T-helper 2 cell treated with Interferon-gamma antibody and Interleukin-4, amounts not matched to agents 5 μg/mL and 100 μg/mL, for 36 hours (primary cell): ENCODE measurements around the gene RBM20.

Experiments used
- DNase-seq: peaks from one replicate; pipeline ENCODE4 v3.0.0; 2021; ENCODE audit warnings: low spot score
- H3K27ac Mint-ChIP-seq: one replicate; pipeline ENCODE4 v1.8.0; 2021; ENCODE audit warnings: mild to moderate bottlenecking, mixed read lengths
- H3K27me3 Mint-ChIP-seq: one replicate; pipeline ENCODE4 v1.8.0; 2021; ENCODE audit warnings: low read depth, mixed read lengths
- H3K36me3 Mint-ChIP-seq: one replicate; pipeline ENCODE4 v1.8.0; 2021; ENCODE audit warnings: low read depth, mixed read lengths
- H3K4me1 Mint-ChIP-seq: one replicate; pipeline ENCODE4 v1.8.0; 2021; ENCODE audit warnings: low read depth, mixed read lengths
- H3K4me3 Mint-ChIP-seq: one replicate; pipeline ENCODE4 v1.8.0; 2022; ENCODE audit warnings: mild to moderate bottlenecking, moderate library complexity, mixed read lengths
- H3K9me3 Mint-ChIP-seq: one replicate; pipeline ENCODE4 v1.8.0; 2021; ENCODE audit warnings: mixed read lengths

Gene RBM20

DNA sequence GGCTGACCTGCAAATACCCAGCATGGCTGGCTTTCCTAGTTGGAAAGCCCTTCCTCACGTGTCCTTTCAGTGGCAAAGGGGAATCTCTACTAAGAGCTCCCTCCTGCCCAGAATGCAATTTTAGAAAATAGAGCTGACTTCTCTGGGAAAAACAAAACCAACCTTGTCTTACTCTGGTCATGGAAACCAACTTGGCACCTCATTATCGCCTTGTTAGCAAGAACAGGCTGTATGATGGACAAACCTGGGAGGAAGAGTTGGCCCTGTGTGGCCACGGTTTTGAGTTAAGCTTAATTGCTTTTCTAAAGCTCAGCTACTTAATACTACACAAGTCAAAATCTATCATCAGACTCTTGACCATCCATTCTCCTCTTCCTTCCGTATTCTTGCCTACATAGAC is 133.5 kb downstream of the RBM20 start:
- Mint-ChIP-seq H3K27me3 (no peaks in the 10 kb centered on the region), H3K9me3 (peaks cover 3% of the 10 kb centered on the region), H3K4me3 (no peak overlapping the region), H3K4me1 (peaks cover 50% of the 10 kb centered on the region), H3K36me3 (no peaks in the 10 kb centered on the region), H3K27ac (no peak overlapping the region)
- no peak for DNase-seq

DNA sequence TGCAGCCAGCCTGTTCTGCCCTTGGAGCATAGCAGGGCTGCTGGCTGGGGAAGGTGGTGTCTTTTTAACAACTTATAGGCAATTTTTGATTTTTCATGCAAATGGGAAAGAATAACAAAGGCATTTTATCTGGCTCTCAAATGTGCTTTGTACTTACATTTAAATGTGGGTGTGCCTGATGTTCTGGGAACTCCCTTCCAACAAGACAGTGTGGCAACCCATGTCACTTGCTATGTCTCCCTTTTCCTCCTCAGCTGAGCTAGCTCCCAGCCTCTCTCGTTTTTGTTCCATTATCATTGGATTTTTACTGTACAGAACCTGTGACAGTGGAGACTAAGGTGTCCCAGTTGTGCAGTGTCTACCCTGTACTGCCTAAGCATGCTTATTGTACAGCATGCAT is 134.1 kb downstream of the RBM20 start:
- Mint-ChIP-seq H3K27me3 (no peaks in the 10 kb centered on the region), H3K9me3 (peaks cover 7% of the 10 kb centered on the region), H3K27ac (no peak overlapping the region), H3K4me1 (peaks cover 50% of the 10 kb centered on the region), H3K36me3 (peaks cover under 1% of the 10 kb centered on the region), H3K4me3 (no peak overlapping the region)
- DNase-seq: no peak

DNA sequence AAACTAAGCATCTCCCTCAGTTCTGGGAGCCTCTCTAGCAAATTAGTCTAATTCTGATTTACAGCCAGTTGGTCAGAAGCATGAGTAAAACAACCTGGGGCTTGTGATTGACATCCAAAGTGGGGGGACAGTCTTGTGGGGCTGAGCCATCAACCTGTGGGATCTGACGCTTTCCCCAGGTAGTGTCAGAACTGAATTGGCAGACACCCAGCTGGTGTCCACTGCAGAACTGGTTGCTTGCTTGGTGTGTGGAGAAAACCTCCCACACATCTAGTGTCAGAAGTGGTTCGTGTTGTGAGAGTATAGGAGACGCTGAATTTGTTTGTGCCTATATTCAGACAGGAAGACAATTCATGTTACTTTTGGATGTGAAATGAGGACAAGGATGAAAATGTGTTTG is 135.4 kb downstream of the RBM20 start:
- Mint-ChIP-seq H3K4me3 (no peak overlapping the region), H3K4me1 (peaks cover 52% of the 10 kb centered on the region)
- no peak for DNase-seq

DNA sequence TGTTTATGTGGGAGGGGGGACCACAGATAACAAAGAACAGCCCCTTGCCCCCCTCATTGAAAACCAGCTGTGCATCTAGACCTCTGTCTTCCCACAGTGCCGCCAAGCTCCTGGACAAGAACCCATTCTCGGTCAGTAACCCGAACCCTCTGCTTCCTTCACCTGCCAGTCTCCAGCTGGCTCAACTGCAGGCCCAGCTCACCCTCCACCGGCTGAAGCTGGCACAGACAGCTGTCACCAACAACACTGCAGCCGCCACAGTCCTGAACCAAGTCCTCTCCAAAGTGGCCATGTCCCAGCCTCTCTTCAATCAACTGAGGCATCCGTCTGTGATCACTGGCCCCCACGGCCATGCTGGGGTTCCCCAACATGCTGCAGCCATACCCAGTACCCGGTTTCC is 136.6 kb downstream of the RBM20 start:
- Mint-ChIP-seq H3K36me3 (peaks cover 4% of the 10 kb centered on the region), H3K27ac (no peak overlapping the region), H3K9me3 (peaks cover 9% of the 10 kb centered on the region), H3K4me3 (no peak overlapping the region), H3K27me3 (no peaks in the 10 kb centered on the region), H3K4me1 (peaks cover 45% of the 10 kb centered on the region)
- DNase-seq: no peak

More for the DNA sequence above, 135.4 kb downstream of the RBM20 start:
- H3K27me3 Mint-ChIP-seq: no peaks in the 10 kb centered on the region
- H3K27ac Mint-ChIP-seq: no peak overlapping the region
- peaks cover 4% of the 10 kb centered on the region for H3K36me3 Mint-ChIP-seq
- H3K9me3 Mint-ChIP-seq: peaks cover 9% of the 10 kb centered on the region

DNA sequence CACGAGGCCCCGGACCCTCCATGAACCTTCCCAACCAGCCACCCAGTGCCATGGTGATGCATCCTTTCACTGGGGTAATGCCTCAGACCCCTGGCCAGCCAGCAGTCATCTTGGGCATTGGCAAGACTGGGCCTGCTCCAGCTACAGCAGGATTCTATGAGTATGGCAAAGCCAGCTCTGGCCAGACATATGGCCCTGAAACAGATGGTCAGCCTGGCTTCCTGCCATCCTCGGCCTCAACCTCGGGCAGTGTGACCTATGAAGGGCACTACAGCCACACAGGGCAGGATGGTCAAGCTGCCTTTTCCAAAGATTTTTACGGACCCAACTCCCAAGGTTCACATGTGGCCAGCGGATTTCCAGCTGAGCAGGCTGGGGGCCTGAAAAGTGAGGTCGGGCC is 137.0 kb downstream of the RBM20 start:
- Mint-ChIP-seq H3K36me3 (peaks cover 4% of the 10 kb centered on the region), H3K4me3 (no peak overlapping the region), H3K9me3 (peaks cover 9% of the 10 kb centered on the region), H3K27ac (no peak overlapping the region), H3K27me3 (no peaks in the 10 kb centered on the region), H3K4me1 (peaks cover 48% of the 10 kb centered on the region)
- DNase-seq: no peak

DNA sequence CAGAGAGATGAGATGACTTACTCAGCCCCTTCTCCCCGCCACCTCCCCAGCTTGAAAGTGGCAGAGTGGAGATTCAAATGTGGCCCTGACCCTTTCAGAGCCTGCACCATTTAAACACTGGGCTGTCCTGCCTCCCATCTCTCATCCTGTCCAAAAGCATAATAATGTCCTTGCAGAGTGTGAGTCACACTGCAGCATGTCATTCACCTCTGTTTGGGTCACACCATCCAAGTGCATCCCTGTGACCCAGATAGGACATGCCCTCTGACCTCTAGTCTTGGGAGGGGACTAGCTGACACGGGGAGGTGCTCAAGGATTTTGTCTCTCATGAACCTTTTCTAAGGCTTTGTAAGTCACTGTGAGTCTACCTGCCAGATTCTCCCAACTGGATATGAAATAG is 138.5 kb downstream of the RBM20 start:
- peaks cover 5% of the 10 kb centered on the region for H3K9me3 Mint-ChIP-seq

DNA sequence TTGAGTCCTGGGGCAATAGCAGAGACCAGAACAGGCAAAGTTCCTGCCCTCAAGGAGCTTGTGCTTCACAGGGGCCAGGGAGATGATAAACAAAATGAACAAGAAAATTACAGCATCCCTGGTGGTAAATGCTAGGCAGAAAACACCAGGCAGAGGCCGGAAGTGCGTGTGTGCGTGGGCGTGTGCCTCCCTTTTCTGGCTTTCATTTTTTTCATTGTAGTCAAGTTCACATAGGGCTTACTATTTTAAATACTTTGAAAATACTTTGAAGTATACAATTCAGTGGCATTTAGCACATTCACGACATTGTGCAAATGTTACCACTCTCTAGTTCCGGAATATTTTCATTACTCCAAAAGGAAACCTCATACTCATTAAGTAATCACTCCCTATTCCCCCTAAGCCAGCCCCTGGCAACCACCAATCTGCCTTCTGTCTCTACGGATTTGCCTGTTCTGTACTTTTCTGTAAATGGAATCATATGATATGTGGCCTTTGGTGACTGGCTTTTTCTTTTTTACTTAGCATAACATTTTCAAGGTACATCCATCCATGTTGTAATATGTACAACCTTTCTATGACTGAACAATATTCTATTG is 139.5 kb downstream of the RBM20 start:
- Mint-ChIP-seq H3K27me3 (no peaks in the 10 kb centered on the region), H3K27ac (peak overlapping the region; percentile 83), H3K4me1 (peaks cover 30% of the 10 kb centered on the region), H3K36me3 (peaks cover 4% of the 10 kb centered on the region), H3K4me3 (peak overlapping the region; percentile 29), H3K9me3 (peaks cover 5% of the 10 kb centered on the region)
- DNase-seq: peak; percentile 71

More for the DNA sequence above, 138.5 kb downstream of the RBM20 start:
- Mint-ChIP-seq H3K36me3 (peaks cover 4% of the 10 kb centered on the region), H3K4me1 (peaks cover 37% of the 10 kb centered on the region), H3K27ac (peak overlapping the region; percentile 72), H3K27me3 (no peaks in the 10 kb centered on the region), H3K4me3 (no peak overlapping the region)
- no peak for DNase-seq

DNA sequence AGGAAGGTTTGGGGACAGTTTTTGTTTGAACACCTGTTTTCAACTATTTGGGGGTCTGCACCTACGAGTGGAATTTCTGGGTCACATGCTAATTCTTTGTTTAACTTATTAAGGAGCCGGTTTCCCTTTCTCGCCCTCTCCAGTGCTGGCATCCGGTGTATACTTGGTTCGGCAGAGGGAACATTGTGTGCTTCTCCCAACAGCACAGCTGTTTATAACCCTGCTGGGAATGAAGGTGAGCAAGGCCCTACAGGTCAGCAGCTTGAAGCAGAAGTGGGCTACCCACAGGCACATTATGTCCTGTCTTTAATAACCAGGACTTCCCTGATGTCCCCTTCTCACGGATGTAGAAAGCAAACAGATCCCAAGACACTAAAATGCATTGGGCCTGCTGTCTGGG is 140.1 kb downstream of the RBM20 start:
- peaks cover 5% of the 10 kb centered on the region for H3K9me3 Mint-ChIP-seq
- H3K4me3 Mint-ChIP-seq: no peak overlapping the region
- peaks cover 4% of the 10 kb centered on the region for H3K36me3 Mint-ChIP-seq
- H3K27ac Mint-ChIP-seq: peak overlapping the region; percentile 83
- no peaks in the 10 kb centered on the region for H3K27me3 Mint-ChIP-seq
- DNase-seq: no peak
- peaks cover 34% of the 10 kb centered on the region for H3K4me1 Mint-ChIP-seq

DNA sequence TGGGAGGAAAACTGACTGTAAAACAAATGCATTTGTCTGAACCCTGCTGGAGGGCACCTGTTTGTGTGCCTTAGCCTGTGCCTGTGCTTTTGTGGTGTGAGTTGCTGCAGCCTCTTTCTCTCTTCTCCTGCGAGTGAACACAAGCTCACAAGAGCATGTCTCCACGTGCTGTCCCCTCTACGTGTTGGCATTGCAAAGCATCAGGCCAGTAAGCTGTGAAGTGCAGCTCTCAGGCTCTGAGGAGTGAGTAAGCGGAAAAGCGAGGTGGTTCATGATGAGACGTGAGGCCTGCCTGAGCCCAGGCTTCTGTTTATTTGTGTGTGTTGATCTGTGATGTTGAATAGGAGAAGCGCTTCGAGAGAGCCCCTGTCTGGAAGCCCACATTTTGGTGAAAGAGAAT is 142.0 kb downstream of the RBM20 start:
- Mint-ChIP-seq H3K4me1 (peaks cover 27% of the 10 kb centered on the region), H3K4me3 (no peak overlapping the region), H3K27ac (no peak overlapping the region), H3K36me3 (peaks cover 4% of the 10 kb centered on the region), H3K9me3 (peaks cover 5% of the 10 kb centered on the region), H3K27me3 (no peaks in the 10 kb centered on the region)
- DNase-seq: no peak

DNA sequence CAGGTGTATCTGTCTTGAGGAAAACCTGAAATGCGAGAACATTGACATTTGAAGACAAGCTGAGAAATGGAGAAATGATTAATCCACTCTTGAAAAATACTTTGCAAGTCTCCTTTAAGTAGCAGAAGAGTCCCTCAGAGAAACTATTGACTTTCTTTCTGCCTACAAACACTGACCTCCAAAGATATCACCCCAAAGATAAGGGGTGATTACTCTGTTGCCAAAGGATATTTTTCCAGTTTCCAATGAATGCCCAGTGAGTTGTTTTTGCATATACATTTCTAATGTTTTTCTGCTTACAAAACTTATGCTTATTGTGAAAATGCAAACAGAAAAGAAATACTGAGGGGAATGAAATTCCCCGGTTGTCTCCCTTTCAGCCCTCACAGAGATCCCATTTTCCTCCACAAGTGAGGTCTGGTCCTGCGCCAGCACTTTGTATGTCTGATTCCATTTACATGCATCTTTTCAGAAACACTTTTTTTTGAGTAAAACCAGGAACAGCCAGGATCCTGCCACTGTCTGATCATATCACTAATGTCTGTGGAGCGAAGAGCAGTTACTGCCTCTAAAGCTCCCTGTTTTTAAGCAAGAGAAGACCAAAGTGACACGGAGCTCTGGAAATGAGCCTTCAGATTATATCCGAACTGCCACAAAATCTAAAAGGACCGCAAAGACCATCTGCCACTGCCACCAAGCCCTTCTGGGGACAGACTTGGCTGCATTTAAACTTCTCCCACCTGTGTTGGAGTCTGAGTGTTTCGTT is 144.7 kb downstream of the RBM20 start:
- no peaks in the 10 kb centered on the region for H3K9me3 Mint-ChIP-seq
- DNase-seq: no peak
- no peaks in the 10 kb centered on the region for H3K36me3 Mint-ChIP-seq
- H3K4me3 Mint-ChIP-seq: no peak overlapping the region
- no peaks in the 10 kb centered on the region for H3K27me3 Mint-ChIP-seq
- peaks cover 18% of the 10 kb centered on the region for H3K4me1 Mint-ChIP-seq
- no peak overlapping the region for H3K27ac Mint-ChIP-seq

DNA sequence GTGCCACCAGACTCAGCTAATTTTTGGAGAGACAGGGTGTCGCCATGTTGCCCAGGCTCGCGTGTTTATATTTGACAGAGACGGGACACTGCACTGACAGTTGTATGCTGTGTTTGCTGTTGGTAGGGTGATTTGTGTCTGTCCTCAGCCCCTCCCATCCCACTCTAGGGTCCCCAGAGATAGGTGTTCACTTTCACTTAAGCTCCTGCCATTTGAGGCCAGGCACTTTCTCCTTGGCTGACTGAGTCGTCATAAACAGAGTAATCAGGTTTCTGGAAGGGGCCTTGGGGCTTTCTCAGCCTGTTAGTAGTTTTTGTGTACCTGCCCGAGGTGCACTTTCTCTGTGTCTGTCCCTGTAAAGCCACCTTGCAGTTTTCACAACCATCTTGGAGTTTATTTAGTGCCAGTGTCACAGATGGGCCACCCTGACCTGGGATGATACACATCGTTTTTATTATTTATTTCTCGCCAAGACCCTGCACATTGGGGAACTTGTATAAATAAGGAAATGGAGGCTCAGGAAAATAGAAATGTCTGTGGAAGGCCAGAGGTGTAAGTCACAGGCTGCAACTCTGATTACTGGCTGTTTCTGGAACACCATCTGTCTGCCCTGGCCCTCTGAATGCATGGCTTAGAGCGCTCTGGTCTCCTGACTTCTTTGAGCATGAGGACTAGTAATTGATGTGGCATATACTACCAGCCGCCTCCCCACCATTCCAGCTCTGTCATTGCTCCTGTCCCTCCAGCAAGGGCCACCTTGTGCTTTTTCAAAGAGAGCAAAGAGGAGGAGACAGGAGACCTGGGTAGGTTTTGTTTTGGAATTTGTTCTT is 145.7 kb downstream of the RBM20 start:
- Mint-ChIP-seq H3K27me3 (no peaks in the 10 kb centered on the region), H3K9me3 (no peaks in the 10 kb centered on the region), H3K27ac (no peak overlapping the region), H3K4me1 (peaks cover 13% of the 10 kb centered on the region), H3K4me3 (no peak overlapping the region), H3K36me3 (no peaks in the 10 kb centered on the region)
- no peak for DNase-seq

DNA sequence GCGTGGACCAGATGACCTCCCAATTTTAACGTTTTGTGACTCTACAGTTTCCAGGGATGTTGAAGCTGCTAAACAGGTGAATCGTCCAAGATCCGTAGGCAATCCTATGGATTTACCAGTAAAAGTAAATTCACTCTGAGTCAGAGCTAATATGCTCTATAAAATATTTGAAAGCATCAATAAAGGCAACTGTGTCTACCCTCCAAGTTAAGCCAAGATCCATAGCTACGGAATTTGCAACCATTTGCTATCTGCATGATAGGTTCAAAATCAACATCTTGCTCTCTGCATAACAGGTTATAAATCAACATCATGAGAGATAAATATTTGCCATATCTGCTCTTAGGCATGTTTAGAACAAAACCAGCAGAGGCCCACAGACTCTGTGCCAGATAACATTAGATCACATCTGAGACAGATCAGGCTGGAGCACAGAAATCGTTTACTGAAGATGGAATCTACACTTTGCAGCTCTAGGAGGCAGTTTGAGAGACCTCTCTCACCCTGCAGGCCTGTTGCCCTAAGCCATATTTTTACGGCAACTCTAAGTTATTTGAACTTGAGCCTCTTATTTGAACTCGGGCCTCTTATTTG is 146.9 kb downstream of the RBM20 start:
- H3K27me3 Mint-ChIP-seq: no peaks in the 10 kb centered on the region
- peaks cover 8% of the 10 kb centered on the region for H3K4me1 Mint-ChIP-seq
- no peaks in the 10 kb centered on the region for H3K9me3 Mint-ChIP-seq
- H3K27ac Mint-ChIP-seq: no peak overlapping the region
- DNase-seq: no peak
- no peak overlapping the region for H3K4me3 Mint-ChIP-seq
- no peaks in the 10 kb centered on the region for H3K36me3 Mint-ChIP-seq

DNA sequence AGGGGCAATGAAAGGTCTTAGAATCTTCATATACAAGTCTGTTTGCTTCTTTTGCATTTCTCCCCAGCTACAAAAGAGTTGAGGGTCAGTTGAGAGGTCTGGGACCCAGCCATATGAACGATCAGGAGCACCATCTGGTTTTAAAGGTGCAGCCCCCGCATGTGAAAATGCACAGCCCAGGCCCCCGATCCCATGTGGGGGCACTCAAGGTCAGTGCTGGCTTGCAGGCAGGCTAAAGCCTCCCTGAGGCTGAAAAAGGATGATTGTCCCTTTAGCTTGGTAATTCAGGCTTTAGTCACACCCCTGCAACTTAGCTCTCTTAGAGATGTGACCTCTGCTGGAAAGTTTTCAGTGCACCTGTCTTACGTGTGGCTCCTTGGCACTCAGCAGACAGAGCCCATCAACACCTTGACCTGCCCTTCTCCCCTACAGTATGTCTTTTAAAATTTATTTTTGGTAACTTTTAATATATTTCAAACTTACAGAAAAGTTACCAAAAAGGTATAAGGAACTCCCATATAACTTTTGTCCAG is 147.5 kb downstream of the RBM20 start:
- no peak overlapping the region for H3K27ac Mint-ChIP-seq
- H3K36me3 Mint-ChIP-seq: no peaks in the 10 kb centered on the region
- DNase-seq: no peak
- no peaks in the 10 kb centered on the region for H3K9me3 Mint-ChIP-seq
- no peaks in the 10 kb centered on the region for H3K27me3 Mint-ChIP-seq
- peaks cover 6% of the 10 kb centered on the region for H3K4me1 Mint-ChIP-seq
- no peak overlapping the region for H3K4me3 Mint-ChIP-seq
